CD4-positive, alpha-beta T cell (primary cell): ENCODE measurements around the gene CACNB2. TPM values are rescaled to one million over a fixed set of nuclear protein-coding genes. Genes with fewer than 3 reads are reported as not detected.

Source experiments
- ATAC-seq: fragments of 200-7000 bp; cut with Tn5 transposase; one replicate; pipeline ENCODE4 v1.10.0; 2022; ENCODE audit warnings: mild to moderate bottlenecking; ENCODE audit not compliant: poor library complexity
- CTCF ChIA-PET: fragments of 350-600 bp; sonication (Branson Sonifier 250); formaldehyde crosslinking; loops from one replicate; lab custom pipeline; 2021; ENCODE audit warnings: antibody characterized with exemption, inconsistent platforms; lab: Charles Lee
- POLR2A ChIA-PET: fragments of 350-600 bp; sonication (Branson Sonifier 250); formaldehyde crosslinking; loops from one replicate; lab custom pipeline; 2021; ENCODE audit warnings: antibody characterized with exemption, inconsistent platforms; lab: Charles Lee
- DNase-seq, 14 experiments: peaks; one replicate each; pipeline ENCODE4 v3.0.0-alpha.2; 2013 to 2020; ENCODE audit warnings: mixed read lengths in 2 of 14
- H3K27ac ChIP-seq, 2 donors: one replicate each; pipeline versions ENCODE4 v1.5.1 to v1.7.0; 2013; ENCODE audit warnings: low read length in 2 of 2, low read depth in 1 of 2, mild to moderate bottlenecking in 1 of 2
- H3K27me3 ChIP-seq, 2 experiments: 1 replicate in 1 of 2; 2 replicates in 1 of 2; pipeline versions ENCODE4 v1.6.1 to v1.7.0; 2013; ENCODE audit warnings: low read length in 2 of 2, control low read depth in 1 of 2, mild to moderate bottlenecking in 1 of 2, moderate library complexity in 1 of 2; ENCODE audit not compliant: insufficient read depth in 2 of 2, control insufficient read depth in 1 of 2
- H3K36me3 ChIP-seq: one replicate; pipeline ENCODE4 v1.6.1; 2013; ENCODE audit warnings: low read length, control low read depth; ENCODE audit not compliant: insufficient read depth
- H3K4me1 ChIP-seq: one replicate; pipeline ENCODE4 v1.6.1; 2013; ENCODE audit warnings: low read length, control low read depth; ENCODE audit not compliant: insufficient read depth
- H3K4me3 ChIP-seq: one replicate; pipeline ENCODE4 v1.5.1; 2013; ENCODE audit warnings: mild to moderate bottlenecking, low read length, moderate library complexity
- H3K9me3 ChIP-seq, 2 experiments: 1 replicate in 1 of 2; 2 replicates in 1 of 2; pipeline versions ENCODE4 v1.6.1 to v1.7.0; 2013; ENCODE audit warnings: low read length in 2 of 2, mild to moderate bottlenecking in 2 of 2, control low read depth in 1 of 2, moderate library complexity in 1 of 2; ENCODE audit not compliant: control insufficient read depth in 1 of 2, insufficient read depth in 1 of 2
- H3K27ac Mint-ChIP-seq: one replicate; pipeline ENCODE4 v1.8.0; 2020; ENCODE audit warnings: mixed read lengths
- H3K27me3 Mint-ChIP-seq: one replicate; pipeline ENCODE4 v1.8.0; 2021; ENCODE audit warnings: mixed read lengths
- H3K36me3 Mint-ChIP-seq: one replicate; pipeline ENCODE4 v1.8.0; 2021; ENCODE audit warnings: low read depth, mixed read lengths
- H3K4me1 Mint-ChIP-seq: one replicate; pipeline ENCODE4 v1.8.0; 2021; ENCODE audit warnings: low read depth, mixed read lengths
- H3K4me3 Mint-ChIP-seq: one replicate; pipeline ENCODE4 v1.8.0; 2020; ENCODE audit warnings: mild to moderate bottlenecking, mixed read lengths
- H3K9me3 Mint-ChIP-seq: one replicate; pipeline ENCODE4 v1.8.0; 2020; ENCODE audit warnings: mixed read lengths
- intact Hi-C, 2 experiments: fragments of 100-400 bp; cut with DNase I in 1 of 2; cut with micrococcal nuclease in 1 of 2; formaldehyde crosslinking; loops; one replicate each; pipeline versions ENCODE4 v1.15.1 to v1.9.0; 2023 to 2025; cut with DNase I, micrococcal nuclease
- total RNA-seq, 174 experiments: library from RNA in 2 of 174; stranded (reverse) in 2 of 174; gene quantifications; one replicate each; pipeline ENCODE4 v1.2.3 and lab custom pipeline; 2021 to 2026
- TF ChIP-seq, protein P1 (sequence below): fragments of 200-600 bp; IDR thresholded peaks from one replicate; pipeline ENCODE4 v1.8.0; 2022; ENCODE audit warnings: antibody characterized with exemption, mild to moderate bottlenecking

The CACNB2 gene
- total RNA-seq, 2 experiments from 2014 or later, result 0.34 TPM; not detected in 1

GRCh38 chr10:18399158-18399557 is 258.9 kb downstream of the CACNB2 start:
- H3K36me3 Mint-ChIP-seq, result no peaks in the 10 kb centered on the region
- DNase-seq, result no peak
- Histone ChIP-seq H3K27ac (no peak overlapping the region), H3K9me3 (no peaks in the 10 kb centered on the region), H3K4me1 (no peaks in the 10 kb centered on the region), H3K4me3 (no peak overlapping the region), H3K36me3 (no peaks in the 10 kb centered on the region), H3K27me3 (peaks cover 0 to 16% of the 10 kb centered on the region in 2 experiments)
- CTCF ChIA-PET, result no interaction called here
- peaks cover 4% of the 10 kb centered on the region for H3K27me3 Mint-ChIP-seq
- no peak overlapping the region for H3K27ac Mint-ChIP-seq
- no peaks in the 10 kb centered on the region for H3K9me3 Mint-ChIP-seq
- POLR2A ChIA-PET, result no interaction called here
- H3K4me3 Mint-ChIP-seq, result no peak overlapping the region
- H3K4me1 Mint-ChIP-seq, result no peaks in the 10 kb centered on the region
- intact Hi-C loops, result no loop called here
- no peak for ATAC-seq
- TF ChIP-seq, protein P1, sequence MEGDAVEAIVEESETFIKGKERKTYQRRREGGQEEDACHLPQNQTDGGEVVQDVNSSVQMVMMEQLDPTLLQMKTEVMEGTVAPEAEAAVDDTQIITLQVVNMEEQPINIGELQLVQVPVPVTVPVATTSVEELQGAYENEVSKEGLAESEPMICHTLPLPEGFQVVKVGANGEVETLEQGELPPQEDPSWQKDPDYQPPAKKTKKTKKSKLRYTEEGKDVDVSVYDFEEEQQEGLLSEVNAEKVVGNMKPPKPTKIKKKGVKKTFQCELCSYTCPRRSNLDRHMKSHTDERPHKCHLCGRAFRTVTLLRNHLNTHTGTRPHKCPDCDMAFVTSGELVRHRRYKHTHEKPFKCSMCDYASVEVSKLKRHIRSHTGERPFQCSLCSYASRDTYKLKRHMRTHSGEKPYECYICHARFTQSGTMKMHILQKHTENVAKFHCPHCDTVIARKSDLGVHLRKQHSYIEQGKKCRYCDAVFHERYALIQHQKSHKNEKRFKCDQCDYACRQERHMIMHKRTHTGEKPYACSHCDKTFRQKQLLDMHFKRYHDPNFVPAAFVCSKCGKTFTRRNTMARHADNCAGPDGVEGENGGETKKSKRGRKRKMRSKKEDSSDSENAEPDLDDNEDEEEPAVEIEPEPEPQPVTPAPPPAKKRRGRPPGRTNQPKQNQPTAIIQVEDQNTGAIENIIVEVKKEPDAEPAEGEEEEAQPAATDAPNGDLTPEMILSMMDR, result no peak

DNA sequence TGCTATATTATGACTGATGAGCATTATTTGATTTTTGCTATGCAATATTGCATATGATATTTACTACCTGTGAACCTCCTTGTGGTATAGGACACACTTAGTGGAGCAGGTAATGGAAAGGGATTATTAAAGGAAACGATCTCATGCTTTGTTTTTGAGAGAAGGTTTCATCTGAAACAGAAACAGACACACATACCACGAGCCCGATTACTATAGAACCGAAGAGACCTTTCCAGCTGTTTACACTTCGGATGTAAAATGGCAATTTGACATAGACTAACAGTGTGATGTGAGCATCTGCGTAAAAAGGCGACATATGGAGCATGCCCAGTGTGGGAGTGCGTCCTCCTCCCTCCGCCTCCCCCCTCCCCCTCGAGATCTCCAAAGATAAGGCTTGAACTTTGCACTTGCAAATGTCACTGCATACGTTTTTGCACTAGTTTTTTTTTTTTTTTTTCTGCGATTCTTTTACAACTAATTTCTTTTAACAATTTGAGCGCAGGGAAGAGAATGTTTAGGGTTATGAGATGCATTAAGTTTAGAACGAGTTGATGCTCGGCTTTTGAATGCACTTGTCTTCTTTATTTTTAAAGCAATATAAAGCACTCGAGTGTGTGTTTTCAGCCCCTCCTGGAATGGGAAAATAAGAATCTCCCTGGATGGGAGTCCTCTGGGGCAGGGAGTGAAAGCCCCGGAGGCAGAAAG is 260.1 kb downstream of the CACNB2 start:
- Mint-ChIP-seq H3K9me3 (no peaks in the 10 kb centered on the region), H3K36me3 (no peaks in the 10 kb centered on the region), H3K27me3 (peaks cover 4% of the 10 kb centered on the region), H3K4me3 (peak overlapping the region; percentile 13), H3K27ac (no peak overlapping the region), H3K4me1 (no peaks in the 10 kb centered on the region)
- POLR2A ChIA-PET, result no interaction called here
- TF ChIP-seq, protein P1, result no peak
- Histone ChIP-seq H3K27ac (no peak overlapping the region), H3K4me1 (no peaks in the 10 kb centered on the region), H3K27me3 (peaks cover 0 to 16% of the 10 kb centered on the region in 2 experiments), H3K9me3 (no peaks in the 10 kb centered on the region), H3K4me3 (no peak overlapping the region), H3K36me3 (no peaks in the 10 kb centered on the region)
- intact Hi-C loops, result no loop called here
- DNase-seq, result peak in 3 of 14 experiments; percentile 3 to 14 (median 6)
- CTCF ChIA-PET, result no interaction called here
- peak; percentile 17 for ATAC-seq

GRCh38 chr10:18400906-18401245 is 260.7 kb downstream of the CACNB2 start:
- peaks cover 4% of the 10 kb centered on the region for H3K27me3 Mint-ChIP-seq
- no peak overlapping the region for H3K27ac Mint-ChIP-seq
- no peaks in the 10 kb centered on the region for H3K9me3 ChIP-seq
- H3K4me1 Mint-ChIP-seq, result no peaks in the 10 kb centered on the region
- POLR2A ChIA-PET, result no interaction called here
- H3K4me3 Mint-ChIP-seq, result no peak overlapping the region
- H3K4me3 ChIP-seq, result no peak overlapping the region
- ATAC-seq (no peak), DNase-seq (no peak)
- CTCF ChIA-PET, result no interaction called here
- H3K9me3 Mint-ChIP-seq, result no peaks in the 10 kb centered on the region
- H3K27ac ChIP-seq, result no peak overlapping the region
- H3K36me3 Mint-ChIP-seq, result no peaks in the 10 kb centered on the region
- intact Hi-C loops, result no loop called here
- no peaks in the 10 kb centered on the region for H3K36me3 ChIP-seq
- TF ChIP-seq, protein P1, result no peak
- H3K4me1 ChIP-seq, result no peaks in the 10 kb centered on the region
- peaks cover 0 to 16% of the 10 kb centered on the region in 2 experiments for H3K27me3 ChIP-seq
